ENCODE measurements around the gene PTOV1. TPM values are rescaled to one million over a fixed set of nuclear protein-coding genes. Genes with fewer than 3 reads are reported as not detected.

The PTOV1 gene
- total RNA-seq, 1 donor from 2014 or later: 107 TPM

DNA sequence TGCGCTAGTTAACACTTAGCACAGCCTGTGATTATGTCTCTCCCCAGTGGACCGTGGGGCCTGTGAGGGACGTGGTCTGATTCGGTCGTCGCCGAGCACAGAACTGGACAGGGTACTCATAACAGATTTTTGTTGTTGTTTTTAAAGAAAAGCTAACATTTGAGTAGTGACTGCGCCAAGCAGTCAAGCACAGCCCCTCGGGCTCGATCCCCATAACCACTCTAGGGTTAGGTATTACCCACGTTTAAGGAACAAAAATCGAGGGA, 805 bp upstream of the PTOV1 start:
- DNase-seq: no peak
- CTCF ChIA-PET: interaction anchor here (1.1 kb wide), 2 partner anchors 32 to 40 kb away, joined by 3 to 4 read pairs; partner anchors contain the start of gene MED25
- no peak for ATAC-seq (ENCODE audit: low read depth)
- H3K4me1 Mint-ChIP-seq: peaks cover 56% of the 10 kb centered on the region
- H3K4me3 Mint-ChIP-seq: peak overlapping the region; percentile 92
- H3K9me3 Mint-ChIP-seq: peaks cover 2% of the 10 kb centered on the region
- POLR2A ChIA-PET: interaction anchor here (0.7 to 2.9 kb wide), 20 partner anchors 9 to 832 kb away, joined by 3 to 62 read pairs (median 6); partner anchors contain the start of genes AKT1S1, AP2A1, ATF5 and FUZ
- TF ChIP-seq, protein P1, sequence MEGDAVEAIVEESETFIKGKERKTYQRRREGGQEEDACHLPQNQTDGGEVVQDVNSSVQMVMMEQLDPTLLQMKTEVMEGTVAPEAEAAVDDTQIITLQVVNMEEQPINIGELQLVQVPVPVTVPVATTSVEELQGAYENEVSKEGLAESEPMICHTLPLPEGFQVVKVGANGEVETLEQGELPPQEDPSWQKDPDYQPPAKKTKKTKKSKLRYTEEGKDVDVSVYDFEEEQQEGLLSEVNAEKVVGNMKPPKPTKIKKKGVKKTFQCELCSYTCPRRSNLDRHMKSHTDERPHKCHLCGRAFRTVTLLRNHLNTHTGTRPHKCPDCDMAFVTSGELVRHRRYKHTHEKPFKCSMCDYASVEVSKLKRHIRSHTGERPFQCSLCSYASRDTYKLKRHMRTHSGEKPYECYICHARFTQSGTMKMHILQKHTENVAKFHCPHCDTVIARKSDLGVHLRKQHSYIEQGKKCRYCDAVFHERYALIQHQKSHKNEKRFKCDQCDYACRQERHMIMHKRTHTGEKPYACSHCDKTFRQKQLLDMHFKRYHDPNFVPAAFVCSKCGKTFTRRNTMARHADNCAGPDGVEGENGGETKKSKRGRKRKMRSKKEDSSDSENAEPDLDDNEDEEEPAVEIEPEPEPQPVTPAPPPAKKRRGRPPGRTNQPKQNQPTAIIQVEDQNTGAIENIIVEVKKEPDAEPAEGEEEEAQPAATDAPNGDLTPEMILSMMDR (IDR thresholded peaks at IDR 0.05): no peak
- H3K27me3 Mint-ChIP-seq: no peaks in the 10 kb centered on the region
- H3K27ac Mint-ChIP-seq: peak overlapping the region; percentile 95
- intact Hi-C loops (cut with micrococcal nuclease): loop anchor here (1.0 kb wide), 5 partner anchors 17 to 84 kb away; partner anchors contain the start of genes FUZ, MED25 and PNKP
- H3K36me3 Mint-ChIP-seq (ENCODE audit: low read depth): peaks cover 3% of the 10 kb centered on the region

DNA sequence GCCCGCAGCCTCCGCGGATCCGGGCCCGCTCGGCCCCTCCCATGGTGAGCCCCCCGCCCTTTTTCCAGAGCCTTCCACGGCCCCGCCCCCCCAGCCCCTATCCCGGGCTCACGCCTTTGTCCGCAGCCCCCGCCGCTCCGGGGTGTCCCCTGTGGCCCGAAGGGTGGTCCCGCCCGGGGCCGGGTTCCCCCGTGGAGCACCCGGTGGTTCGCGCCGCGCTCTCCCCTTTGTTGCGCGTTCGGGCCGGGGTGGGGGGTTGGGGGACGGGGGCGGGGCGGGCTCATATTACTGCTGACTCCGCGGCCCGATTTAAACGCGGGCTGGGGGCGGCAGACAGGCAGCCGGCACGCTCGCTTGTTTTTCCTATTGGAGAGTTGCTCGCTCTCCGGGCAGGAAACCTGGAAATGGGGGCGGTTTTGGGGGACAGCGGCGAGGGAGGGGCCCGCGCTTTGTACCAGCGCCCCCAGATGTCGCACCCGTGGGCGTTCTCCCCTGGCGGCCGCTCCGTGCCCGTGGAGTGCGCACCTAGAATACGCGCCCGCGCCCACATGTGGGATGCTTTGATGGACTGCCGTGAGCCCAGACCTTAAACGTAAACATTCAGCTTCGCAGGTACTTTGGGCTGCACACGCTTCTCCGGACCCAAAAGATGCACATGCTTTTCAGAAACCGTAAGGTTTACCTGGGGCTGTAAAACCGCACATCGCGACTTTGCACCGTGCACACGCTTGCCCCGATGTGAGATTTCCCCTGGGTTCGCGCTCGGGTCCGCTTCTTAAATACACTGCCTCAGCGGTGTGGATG, 699 bp downstream of the PTOV1 start:
- peak; percentile 35 for DNase-seq
- Mint-ChIP-seq H3K36me3 (ENCODE audit: low read depth) (peaks cover 16% of the 10 kb centered on the region), H3K27ac (peak overlapping the region; percentile 79), H3K4me3 (peak overlapping the region; percentile 83), H3K9me3 (peaks cover 2% of the 10 kb centered on the region), H3K27me3 (no peaks in the 10 kb centered on the region), H3K4me1 (peaks cover 53% of the 10 kb centered on the region)
- intact Hi-C loops (cut with micrococcal nuclease): loop anchor here (1.0 kb wide), 1 partner anchor 78 kb away; the partner anchor contains the start of genes ATF5 and NUP62
- ChIA-PET CTCF (no interaction called here), POLR2A (interaction anchor here (0.5 to 2.9 kb wide), 12 partner anchors 8 to 1698 kb away, joined by 3 to 62 read pairs (median 8); partner anchors contain the start of genes AKT1S1, AP2A1, ATF5 and FUZ)
- TF ChIP-seq, protein P1 (IDR thresholded peaks at IDR 0.05): no peak
- ATAC-seq (ENCODE audit: low read depth): peak; percentile 8

DNA sequence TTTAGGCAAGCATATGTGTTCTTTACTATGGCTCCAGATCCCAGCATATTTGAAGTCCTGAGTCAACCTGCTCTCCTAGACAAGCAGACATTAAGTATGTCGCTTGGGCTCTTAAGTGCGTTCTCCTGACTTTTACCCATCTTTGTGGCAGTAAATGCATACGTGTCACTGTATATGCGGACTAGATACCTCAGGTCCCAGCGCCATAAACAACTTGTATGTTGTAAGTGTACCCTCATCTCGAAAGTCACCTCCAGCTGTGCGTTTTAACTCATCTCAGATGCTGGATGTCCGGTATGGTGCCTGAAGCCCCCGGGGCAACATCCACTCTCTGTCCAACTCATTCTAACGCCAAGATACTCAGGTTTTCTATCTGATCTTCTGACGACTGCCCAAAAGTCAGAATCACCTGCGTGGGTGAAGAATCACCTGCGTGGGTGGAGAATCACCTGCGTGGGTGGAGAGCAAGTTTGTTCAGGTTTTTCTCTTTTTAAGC, 1.7 kb downstream of the PTOV1 start:
- Mint-ChIP-seq H3K4me1 (peaks cover 51% of the 10 kb centered on the region), H3K9me3 (peaks cover 2% of the 10 kb centered on the region), H3K27ac (peak overlapping the region; percentile 22), H3K36me3 (ENCODE audit: low read depth) (peaks cover 23% of the 10 kb centered on the region), H3K27me3 (no peaks in the 10 kb centered on the region), H3K4me3 (peak overlapping the region; percentile 83)
- CTCF ChIA-PET: no interaction called here
- intact Hi-C loops (cut with micrococcal nuclease): no loop called here
- ATAC-seq (ENCODE audit: low read depth) (no peak), DNase-seq (no peak)
- TF ChIP-seq, protein P1 (IDR thresholded peaks at IDR 0.05): no peak
- POLR2A ChIA-PET: interaction anchor here (0.8 to 2.9 kb wide), 5 partner anchors 9 to 25 kb away, joined by 4 to 62 read pairs (median 6); partner anchors contain the start of genes AKT1S1, PNKP and TBC1D17

DNA sequence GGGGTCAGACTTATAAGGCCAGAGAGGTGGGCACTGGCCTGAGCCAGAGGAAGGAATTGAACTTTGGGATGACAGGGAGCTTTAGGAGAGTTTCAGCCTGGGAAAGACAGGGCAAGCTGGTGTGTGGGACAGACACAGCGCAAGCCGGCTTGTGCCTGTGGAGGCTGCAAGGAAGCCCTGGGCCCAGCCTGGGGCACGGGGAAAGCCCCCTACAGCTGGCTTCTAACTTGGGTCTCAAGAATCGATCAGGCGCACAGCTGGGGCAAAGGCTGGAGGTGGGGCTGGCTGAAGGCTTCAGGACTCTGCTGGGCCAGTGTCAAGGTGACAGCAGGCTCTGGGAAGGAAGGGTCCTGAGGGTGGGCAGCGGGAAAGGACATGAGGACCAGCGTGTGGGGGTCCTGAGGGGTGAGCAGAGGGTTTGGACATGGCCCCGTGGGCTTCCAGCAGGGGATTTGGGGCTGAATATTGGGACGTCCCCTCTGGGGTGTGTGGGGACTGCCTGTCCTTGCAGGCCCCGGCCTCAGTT, 3.0 kb downstream of the PTOV1 start:
- H3K36me3 Mint-ChIP-seq (ENCODE audit: low read depth): peaks cover 35% of the 10 kb centered on the region
- intact Hi-C loops (cut with micrococcal nuclease): no loop called here
- H3K9me3 Mint-ChIP-seq: peaks cover 2% of the 10 kb centered on the region
- CTCF ChIA-PET: no interaction called here
- POLR2A ChIA-PET: interaction anchor here (0.5 to 2.2 kb wide), 9 partner anchors 8 to 240 kb away, joined by 3 to 9 read pairs (median 5); partner anchors contain the start of genes AKT1S1, FUZ, PNKP and TBC1D17
- peaks cover 40% of the 10 kb centered on the region for H3K4me1 Mint-ChIP-seq
- ATAC-seq (ENCODE audit: low read depth): no peak
- H3K27me3 Mint-ChIP-seq: no peaks in the 10 kb centered on the region
- H3K4me3 Mint-ChIP-seq: peak overlapping the region; percentile 24
- DNase-seq: no peak
- TF ChIP-seq, protein P1 (IDR thresholded peaks at IDR 0.05): no peak
- peak overlapping the region; percentile 43 for H3K27ac Mint-ChIP-seq

All from activated B cell treated with CpG ODN at 0.5 μM for 24 hours (primary cell).